HPDE6-E6E7 (cell line): ENCODE data around the gene ECM1.
A peak's percentile ranks its signal among the peaks of the same experiment; 100 is the strongest.

Experiments
- DNase-seq: peaks from one replicate; pipeline ENCODE4 v3.0.0; 2011; ENCODE audit warnings: missing footprints; ENCODE audit errors: extremely low spot score

ECM1 gene

GRCh38 chr1:150507912-150508864 is at the start of gene ECM1:
ECM1 (plus strand) TSS chr1:150508109; CDS start chr1:150508210, 101 bp downstream.
- peak; percentile 88 for DNase-seq

DNA sequence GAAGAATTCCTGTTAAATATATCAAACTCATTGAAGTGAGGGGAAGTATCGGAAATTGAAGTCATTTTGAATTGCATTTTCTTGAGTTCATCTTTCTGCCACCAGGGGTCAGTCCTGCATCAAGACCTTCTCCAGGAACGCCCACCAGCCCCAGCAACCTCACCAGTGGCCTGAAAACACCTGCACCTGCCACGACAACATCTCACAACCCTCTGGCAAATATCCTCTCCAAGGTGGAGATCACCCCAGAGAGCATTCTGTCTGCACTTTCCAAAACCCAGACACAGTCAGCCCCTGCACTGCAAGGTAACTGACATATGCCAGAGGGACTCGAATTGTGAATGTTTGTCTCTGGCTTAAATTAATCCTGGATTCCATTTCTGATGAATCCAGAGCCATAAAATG is 43.5 kb upstream of the ECM1 start:
- DNase-seq, result peak; percentile 49

GRCh38 chr1:150466964-150467363 is 40.9 kb upstream of the ECM1 start:
- DNase-seq, result no peak

DNA sequence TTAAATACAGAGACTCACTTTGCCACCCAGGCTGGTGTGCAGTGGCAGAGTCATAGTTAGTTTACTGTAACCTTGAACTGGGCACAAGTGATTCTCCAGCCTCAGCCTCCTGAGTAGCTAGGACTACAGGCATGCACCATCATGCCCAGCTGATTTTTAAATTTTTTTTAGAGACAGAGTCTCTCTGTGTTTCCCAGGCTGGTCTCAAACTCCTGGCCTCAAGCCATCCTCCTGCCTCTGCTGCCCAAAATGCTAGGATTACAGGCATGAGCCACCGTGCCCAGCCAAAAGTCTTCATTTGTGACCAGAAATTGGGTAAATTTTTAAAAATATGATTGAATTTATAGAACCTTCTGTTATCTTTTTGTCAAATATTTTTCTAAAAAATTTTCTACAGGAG is 38.6 kb upstream of the ECM1 start:
- DNase-seq, result no peak

DNA sequence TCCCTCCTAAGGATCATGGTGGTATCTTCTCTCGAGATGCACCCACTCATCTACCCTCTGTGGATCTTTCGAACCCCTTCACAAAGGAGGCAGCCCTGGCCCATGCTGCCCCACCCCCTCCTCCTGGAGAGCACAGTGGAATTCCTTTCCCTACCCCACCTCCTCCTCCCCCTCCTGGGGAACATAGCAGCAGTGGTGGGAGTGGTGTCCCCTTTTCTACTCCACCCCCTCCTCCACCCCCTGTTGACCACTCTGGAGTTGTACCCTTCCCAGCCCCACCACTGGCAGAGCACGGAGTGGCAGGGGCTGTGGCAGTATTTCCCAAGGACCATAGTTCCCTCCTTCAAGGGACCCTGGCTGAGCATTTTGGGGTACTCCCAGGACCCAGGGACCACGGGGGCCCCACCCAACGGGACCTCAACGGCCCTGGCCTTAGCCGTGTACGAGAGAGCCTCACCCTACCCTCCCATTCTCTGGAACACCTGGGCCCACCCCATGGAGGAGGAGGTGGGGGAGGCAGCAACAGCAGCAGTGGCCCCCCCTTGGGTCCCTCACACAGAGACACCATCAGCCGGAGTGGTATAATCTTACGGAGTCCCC is 35.2 kb upstream of the ECM1 start:
- no peak for DNase-seq

DNA sequence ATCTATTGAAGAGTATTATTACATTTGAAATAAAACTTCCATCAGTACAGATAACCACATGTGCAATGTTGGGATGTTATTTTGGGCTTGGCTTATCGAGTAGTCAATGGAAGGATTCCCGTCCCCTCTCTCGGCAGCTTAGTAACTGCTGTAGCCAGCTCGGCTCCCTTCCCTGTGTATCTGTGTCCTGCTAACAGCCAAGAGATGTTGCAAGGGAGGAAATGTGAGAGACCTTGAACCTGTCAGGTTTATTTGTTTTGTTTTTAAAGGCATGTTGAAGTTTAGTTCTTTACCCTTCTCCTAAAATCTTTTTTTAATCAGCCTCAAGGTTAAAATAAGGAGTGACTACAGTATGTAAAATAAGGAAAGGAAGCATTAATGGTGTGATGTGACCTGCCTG is 34.2 kb upstream of the ECM1 start:
- DNase-seq, result no peak

GRCh38 chr1:150474869-150475268 is 33.0 kb upstream of the ECM1 start:
- no peak for DNase-seq

- no peak for DNase-seq
These were observed 31.2 kb upstream of the ECM1 start for GRCh38 chr1:150476754-150477153.

DNA sequence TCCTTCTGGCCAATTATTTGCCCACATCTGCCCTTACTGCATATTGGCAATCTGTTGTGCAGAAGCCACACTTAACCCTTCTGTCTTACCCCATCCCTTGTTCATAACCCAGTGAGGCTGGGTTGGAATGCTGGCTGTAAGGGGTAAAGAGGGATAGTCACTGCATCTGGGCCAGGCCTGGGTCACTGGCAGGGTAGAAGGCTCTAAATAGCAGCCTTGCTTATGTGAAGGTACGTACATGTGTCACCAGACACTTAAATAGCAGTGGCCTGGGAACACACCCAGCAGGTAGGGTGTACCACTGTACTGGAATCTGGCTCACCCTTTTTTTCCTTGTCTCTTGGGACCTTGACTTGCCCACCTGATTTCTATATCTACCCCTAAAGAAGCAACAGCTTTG is 30.6 kb upstream of the ECM1 start:
- DNase-seq, result peak; percentile 34

DNA sequence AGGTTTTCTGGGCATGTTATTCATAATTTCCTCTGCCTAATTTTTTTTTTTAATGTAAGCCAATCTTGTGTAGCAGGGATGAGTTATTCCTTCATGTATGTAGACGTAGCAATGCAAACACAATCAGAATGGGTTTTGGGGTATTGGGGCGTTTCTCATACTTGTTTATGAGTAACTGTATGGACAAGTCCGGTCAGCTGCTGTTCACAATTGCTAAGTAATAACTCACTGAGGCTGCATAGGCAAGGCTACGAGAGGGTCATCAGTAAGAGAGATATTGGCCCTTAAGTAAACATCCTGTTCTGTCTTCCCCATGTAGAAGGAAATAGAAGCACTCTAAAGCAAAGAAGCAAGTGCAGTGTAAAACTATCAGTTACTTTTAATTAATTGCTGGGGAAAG is 30.2 kb upstream of the ECM1 start:
- DNase-seq, result peak; percentile 89

GRCh38 chr1:150479370-150479769 is 28.5 kb upstream of the ECM1 start:
- no peak for DNase-seq

GRCh38 chr1:150479927-150480352 is 28.0 kb upstream of the ECM1 start:
- no peak for DNase-seq

DNA sequence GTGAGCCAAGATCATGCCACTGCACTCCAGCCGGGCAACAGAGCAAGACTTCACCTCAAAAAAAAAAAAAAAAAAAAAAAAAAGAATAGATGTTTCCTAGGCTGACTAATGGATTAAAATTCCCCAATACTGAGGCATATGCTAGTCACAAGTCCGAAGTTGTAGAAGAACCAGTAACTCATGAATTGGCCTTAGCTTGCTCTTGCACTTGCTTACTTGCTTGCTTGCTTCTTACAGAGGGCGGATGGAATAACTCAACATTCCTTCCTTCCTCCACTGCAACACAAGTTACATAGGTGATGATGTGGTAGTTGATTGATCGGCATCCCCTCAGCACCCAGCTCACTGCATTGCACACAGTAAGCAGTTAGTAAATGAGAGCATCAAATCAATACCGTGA is 23.5 kb upstream of the ECM1 start:
- DNase-seq, result peak; percentile 38

GRCh38 chr1:150484861-150485260 is 23.0 kb upstream of the ECM1 start:
- DNase-seq, result no peak

GRCh38 chr1:150486966-150487762 is 20.7 kb upstream of the ECM1 start, which contains the start of gene TARS2:
TARS2 (plus strand) TSS chr1:150487419; CDS start chr1:150487451, 32 bp downstream.
- DNase-seq, result peak; percentile 98

DNA sequence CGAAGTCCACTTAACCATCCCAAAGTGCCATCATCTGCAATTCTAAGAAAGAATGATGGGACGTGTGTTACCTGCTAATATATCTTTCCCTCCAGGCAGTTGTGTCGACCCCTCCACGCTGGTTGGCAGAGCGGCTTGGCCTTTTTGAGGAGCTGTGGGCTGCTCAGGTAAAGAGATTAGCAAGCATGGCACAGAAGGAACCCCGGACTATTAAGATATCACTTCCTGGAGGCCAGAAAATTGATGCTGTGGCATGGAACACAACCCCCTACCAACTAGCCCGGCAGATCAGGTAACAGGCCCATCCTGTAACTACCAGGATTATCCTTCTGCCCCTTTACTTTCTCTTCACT is 20.2 kb upstream of the ECM1 start:
- no peak for DNase-seq

GRCh38 chr1:150493175-150493574 is 14.7 kb upstream of the ECM1 start:
- DNase-seq, result no peak

GRCh38 chr1:150498342-150498741 is 9.6 kb upstream of the ECM1 start:
- no peak for DNase-seq

DNA sequence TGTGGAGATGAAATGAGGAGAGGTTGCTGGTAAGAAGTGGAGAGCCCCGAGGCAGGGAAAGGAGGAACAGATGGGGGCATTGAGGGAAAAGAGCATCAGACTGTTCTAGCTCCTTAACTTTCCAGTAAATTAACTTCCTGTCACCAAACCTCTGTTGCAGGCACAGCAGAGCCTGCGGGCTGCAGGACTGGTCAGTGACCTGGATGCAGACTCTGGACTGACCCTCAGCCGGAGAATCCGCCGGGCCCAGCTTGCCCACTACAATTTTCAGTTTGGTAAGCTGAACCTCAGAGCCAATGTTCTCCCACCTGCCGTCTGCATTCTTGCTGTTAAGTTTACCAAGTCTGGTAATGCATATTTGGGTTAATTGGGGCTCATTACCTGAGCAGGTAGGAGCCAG is 2.5 kb upstream of the ECM1 start:
- no peak for DNase-seq

DNA sequence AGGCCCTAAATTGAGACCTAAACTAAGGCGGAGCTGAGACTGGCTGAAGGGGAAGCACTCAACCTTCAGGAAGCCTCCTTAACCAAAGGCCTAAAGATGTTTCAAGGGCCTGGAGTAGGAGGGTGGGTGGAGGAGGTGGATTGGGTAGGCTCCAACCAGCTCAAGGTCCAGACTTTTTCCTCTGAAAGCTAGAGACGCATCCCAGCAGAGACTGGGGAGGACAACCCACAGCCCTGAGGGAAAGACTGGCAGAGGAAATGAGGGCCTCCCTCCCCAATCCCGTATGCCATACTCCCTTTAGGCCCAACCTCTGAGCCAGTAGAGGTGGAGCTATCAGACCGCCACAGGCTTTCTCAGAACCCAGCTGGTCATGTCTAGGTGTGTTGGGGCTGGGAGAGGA is 1.1 kb downstream of the ECM1 start:
- no peak for DNase-seq

DNA sequence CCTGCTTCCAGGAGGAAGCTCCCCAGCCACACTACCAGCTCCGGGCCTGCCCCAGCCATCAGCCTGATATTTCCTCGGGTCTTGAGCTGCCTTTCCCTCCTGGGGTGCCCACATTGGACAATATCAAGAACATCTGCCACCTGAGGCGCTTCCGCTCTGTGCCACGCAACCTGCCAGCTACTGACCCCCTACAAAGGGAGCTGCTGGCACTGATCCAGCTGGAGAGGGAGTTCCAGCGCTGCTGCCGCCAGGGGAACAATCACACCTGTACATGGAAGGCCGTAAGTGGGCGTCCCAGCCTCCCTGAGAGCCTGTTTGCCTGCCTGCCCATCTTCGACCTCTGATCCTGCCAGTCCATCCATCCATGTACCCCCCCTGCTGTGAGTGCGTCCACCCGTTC is 3.6 kb downstream of the ECM1 start:
- no peak for DNase-seq

DNA sequence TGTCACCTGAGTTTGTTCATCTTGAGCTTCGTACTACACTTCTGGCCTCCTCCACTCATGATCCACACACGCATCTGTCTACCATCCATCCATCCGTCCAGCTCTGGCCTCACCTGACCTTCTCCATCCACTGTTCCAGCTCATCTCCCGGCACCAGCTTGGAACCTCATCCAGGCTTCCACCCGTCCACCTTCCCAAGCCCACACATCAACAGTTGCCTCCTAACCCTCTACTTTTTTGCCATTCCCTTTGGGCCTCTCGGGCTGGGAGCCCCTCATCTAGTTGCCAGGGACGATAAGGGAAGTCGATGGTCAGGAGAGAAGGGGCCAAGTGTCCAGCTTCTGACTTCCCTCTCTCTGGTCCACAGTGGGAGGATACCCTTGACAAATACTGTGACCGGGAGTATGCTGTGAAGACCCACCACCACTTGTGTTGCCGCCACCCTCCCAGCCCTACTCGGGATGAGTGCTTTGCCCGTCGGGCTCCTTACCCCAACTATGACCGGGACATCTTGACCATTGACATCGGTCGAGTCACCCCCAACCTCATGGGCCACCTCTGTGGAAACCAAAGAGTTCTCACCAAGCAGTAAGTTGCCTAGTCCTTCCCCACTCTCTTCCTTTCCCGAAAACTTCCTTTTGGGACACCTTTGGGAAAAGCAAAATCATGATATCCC is 4.2 kb downstream of the ECM1 start:
- no peak for DNase-seq
